ENCODE results near the gene KIF2C.

Gene KIF2C

DNA sequence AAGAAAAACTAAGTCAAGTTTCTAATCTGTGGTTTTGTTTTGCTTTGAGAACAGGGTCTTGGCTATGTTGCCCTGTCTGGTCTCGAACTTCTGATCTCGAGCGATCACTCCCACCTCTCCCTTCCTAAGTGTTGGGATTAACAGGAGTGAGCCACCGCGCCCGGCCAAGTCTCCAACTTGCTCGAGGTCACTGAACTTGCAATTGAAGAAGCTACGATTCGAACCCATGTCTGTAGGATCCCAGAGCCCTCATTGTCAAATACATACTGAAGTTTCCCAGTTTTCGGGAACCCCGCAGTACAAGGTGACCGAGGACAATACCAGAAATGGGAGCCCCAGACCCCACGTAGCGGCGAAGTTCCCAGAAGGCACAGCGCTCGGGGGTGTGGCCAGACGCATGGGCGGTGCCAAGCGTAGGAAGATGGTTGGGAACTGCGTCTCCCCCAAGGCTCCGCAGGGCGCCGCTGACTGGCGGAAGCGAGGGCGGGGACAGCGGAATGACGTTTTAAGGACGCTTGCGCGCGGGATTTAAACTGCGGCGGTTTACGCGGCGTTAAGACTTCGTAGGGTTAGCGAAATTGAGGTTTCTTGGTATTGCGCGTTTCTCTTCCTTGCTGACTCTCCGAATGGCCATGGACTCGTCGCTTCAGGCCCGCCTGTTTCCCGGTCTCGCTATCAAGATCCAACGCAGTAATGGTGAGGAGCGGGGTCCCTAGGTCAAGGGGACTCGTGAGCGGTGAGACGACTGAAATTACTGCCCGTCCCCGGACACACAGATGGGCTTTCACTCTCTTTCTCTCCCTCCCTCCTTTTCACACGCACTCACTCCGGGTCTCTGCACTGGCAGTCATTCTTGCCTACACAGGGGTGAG, at the start of gene KIF2C:
KIF2C (plus strand) TSS at position 531 of the 872 bp plus-strand sequence; CDS start at position 627, 96 bp downstream.
- TF ChIP-seq, protein P1, sequence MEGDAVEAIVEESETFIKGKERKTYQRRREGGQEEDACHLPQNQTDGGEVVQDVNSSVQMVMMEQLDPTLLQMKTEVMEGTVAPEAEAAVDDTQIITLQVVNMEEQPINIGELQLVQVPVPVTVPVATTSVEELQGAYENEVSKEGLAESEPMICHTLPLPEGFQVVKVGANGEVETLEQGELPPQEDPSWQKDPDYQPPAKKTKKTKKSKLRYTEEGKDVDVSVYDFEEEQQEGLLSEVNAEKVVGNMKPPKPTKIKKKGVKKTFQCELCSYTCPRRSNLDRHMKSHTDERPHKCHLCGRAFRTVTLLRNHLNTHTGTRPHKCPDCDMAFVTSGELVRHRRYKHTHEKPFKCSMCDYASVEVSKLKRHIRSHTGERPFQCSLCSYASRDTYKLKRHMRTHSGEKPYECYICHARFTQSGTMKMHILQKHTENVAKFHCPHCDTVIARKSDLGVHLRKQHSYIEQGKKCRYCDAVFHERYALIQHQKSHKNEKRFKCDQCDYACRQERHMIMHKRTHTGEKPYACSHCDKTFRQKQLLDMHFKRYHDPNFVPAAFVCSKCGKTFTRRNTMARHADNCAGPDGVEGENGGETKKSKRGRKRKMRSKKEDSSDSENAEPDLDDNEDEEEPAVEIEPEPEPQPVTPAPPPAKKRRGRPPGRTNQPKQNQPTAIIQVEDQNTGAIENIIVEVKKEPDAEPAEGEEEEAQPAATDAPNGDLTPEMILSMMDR (IDR thresholded peaks at IDR 0.05; ENCODE audit: borderline replicate concordance, control extremely low read depth, extremely low read depth, insufficient read depth, missing control alignments), result no peak
- in situ Hi-C loops (cut with MboI; ENCODE audit: low sequenced_read_pairs, unreplicated experiment), result no loop called here
- DNase-seq (ENCODE audit: low spot score), result peak; percentile 99

DNA sequence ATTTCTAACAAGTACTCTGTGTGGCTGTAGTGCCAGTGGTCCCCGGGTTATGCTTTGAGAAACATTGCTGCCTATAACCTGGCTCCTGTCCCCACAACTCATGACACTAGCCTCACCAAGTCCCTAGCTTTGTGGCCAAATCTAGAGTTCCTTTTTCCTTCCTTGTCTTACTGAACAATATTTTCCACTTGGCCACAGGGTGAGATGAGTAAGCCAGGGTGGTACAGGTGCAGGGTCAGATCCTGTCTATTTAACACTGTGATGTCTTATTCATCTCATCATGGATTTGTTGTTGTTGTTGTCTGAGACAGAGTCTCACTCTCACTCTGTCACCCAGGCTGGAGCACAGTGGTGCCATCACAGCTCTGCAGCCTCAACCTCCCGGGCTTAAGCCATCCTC, 46.5 kb upstream of the KIF2C start:
- TF ChIP-seq, protein P1 (IDR thresholded peaks at IDR 0.05; ENCODE audit: borderline replicate concordance, control extremely low read depth, extremely low read depth, insufficient read depth, missing control alignments), result no peak
- in situ Hi-C loops (cut with MboI; ENCODE audit: low sequenced_read_pairs, unreplicated experiment), result no loop called here

DNA sequence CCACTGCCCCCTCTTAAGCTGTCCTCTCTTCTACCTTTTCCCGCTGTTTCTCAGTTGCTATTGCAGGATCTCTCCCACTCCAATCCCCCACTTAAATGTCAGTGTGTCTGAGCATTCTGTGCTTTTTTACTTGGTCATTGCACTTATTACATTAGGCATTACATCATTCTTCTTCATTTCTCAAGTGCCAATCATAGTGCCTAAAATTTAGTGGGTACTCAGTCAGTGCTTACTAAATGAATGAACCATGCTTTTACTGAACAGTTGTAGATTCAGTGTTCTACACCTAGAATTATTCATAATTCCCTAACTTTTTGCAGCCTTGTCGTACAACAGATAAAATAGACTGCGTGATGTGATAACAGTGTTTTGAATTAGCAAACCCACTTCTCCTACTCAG, 45.7 kb upstream of the KIF2C start:
- in situ Hi-C loops (cut with MboI; ENCODE audit: low sequenced_read_pairs, unreplicated experiment), result no loop called here
- DNase-seq (ENCODE audit: low spot score), result no peak
- TF ChIP-seq, protein P1 (IDR thresholded peaks at IDR 0.05; ENCODE audit: borderline replicate concordance, control extremely low read depth, extremely low read depth, insufficient read depth, missing control alignments), result no peak

More for the DNA sequence above, 46.5 kb upstream of the KIF2C start:
- DNase-seq (ENCODE audit: low spot score), result no peak

DNA sequence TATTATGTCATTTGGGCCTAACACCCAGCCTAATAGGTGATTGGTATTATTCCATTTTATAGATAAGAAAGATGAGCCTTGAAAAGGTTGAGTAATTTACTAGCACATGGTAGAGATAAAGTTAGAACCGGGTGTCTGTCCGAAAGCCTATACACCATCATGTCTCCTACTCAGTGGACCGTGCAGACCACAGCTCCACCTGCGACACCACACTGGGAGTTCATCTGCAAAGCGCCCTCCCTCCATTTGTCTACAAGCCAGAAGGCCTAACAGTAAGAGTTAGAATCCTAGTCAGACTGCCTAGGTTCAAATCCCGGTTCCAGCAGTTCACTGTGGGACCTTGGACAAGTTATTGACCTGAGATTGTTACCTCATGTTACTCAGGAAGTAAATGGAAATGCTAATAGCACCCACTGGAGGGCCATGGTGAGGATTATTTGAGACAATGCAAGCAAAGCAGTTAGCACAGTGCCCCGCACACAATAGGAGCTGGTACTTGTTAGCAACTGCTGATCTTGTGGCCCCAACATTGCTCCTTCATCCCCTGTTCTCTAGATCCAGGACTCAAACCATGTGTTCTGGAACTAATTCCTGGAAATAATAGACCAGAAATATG, 44.7 kb upstream of the KIF2C start:
- DNase-seq (ENCODE audit: low spot score), result peak; percentile 66
- TF ChIP-seq, protein P1 (IDR thresholded peaks at IDR 0.05; ENCODE audit: borderline replicate concordance, control extremely low read depth, extremely low read depth, insufficient read depth, missing control alignments), result no peak
- in situ Hi-C loops (cut with MboI; ENCODE audit: low sequenced_read_pairs, unreplicated experiment), result no loop called here

DNA sequence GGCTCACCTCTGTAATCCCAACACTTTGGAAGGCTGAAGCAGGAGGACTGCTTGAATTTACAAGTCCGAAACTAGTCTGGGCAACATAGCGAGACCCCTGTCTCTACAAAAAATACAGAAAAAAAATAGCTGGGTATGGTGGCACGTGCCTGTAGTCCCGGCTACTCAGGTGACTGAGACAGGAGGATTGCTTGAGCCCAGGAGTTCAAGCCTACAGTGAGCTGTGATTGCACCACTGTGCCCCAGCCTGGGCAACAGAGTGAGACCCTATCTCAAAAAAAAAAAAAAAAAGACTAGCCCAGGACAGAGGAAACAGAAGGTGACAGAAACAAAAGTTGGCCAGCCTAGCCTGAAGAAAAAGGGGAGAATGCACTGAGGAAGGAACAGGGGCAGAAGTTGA, 44.0 kb upstream of the KIF2C start:
- in situ Hi-C loops (cut with MboI; ENCODE audit: low sequenced_read_pairs, unreplicated experiment), result no loop called here
- TF ChIP-seq, protein P1 (IDR thresholded peaks at IDR 0.05; ENCODE audit: borderline replicate concordance, control extremely low read depth, extremely low read depth, insufficient read depth, missing control alignments), result no peak
- DNase-seq (ENCODE audit: low spot score), result no peak

DNA sequence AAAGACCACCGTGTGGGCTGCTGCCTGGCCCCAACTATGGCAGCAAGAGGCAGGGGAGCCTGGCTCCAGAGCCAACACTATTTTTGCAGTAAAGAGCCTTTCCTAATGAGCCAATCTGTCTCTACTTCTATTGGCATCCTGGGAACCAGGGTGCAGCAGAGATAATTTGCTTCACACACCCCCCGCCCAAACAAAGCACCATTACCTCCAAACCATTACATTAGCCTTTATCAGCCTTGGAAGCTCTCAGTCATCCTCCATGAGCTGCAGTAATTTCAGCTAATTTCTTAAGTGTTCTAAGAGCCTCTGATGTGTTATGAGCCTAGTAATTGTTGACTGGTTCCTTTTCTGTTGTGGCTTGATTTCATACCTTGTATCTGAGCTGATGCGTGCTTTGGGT, 43.5 kb upstream of the KIF2C start:
- TF ChIP-seq, protein P1 (IDR thresholded peaks at IDR 0.05; ENCODE audit: borderline replicate concordance, control extremely low read depth, extremely low read depth, insufficient read depth, missing control alignments), result no peak
- in situ Hi-C loops (cut with MboI; ENCODE audit: low sequenced_read_pairs, unreplicated experiment), result no loop called here
- DNase-seq (ENCODE audit: low spot score), result no peak

Data from GM13976 (cell line).